ENCODE measurements around the gene CHRM2. TPM values are rescaled to one million over a fixed set of nuclear protein-coding genes. Genes with fewer than 3 reads are reported as not detected.
"Not testable (repeated sequence)": the region's sequence is repeated elsewhere in the genome, so short reads cannot be mapped to it uniquely, and the experiment has no call there.

Gene CHRM2
- not detected for total RNA-seq (ENCODE audit: unreplicated experiment)
- long read RNA-seq, result 0 reads

DNA sequence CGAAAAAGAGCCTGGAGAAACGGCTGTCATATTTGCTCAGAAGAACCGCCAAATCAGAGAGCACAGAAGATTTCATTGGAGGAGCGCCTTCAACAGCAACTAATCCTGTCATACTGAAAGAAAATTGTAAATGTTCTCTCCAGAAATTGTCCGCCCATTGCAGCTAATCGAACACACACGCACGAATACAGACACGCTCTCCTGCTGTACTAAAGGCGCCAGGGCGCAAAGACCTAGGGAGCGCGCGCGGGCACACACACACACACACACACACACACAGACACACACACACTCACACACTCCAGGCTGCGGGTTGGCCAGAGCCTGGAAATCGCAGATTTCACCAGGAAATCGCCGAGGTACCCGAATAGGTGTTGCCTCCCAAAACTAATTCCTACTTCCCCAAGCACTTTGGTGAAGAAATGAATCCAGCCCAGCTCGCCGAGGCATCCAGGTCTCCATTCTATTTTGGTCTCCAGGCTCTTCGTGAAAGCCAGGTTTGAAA is at the start of gene CHRM2:
CHRM2 (plus strand) TSS at position 157 of the 505 bp plus-strand sequence. CDS start 146,214 bp downstream, outside the sequence.
- Mint-ChIP-seq H3K4me3 (ENCODE audit: unreplicated experiment) (peak within 1 kb of the TSS; percentile 93), H3K9me3 (ENCODE audit: unreplicated experiment) (no peaks in the 10 kb centered on the region)

DNA sequence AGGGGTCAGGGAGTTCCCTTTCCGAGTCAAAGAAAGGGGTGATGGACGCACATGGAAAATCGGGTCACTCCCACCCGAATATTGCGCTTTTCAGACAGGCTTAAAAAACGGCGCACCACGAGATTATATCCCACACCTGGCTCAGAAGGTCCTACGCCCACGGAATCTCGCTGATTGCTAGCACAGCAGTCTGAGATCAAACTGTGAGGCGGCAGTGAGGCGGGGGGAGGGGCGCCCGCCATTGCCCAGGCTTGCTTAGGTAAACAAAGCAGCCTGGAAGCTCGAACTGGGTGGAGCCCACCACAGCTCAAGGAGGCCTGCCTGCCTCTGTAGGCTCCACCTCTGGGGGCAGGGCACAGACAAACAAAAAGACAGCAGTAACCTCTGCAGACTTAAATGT is 37.1 kb upstream of the CHRM2 start:
- not testable (repeated sequence) for H3K4me3 Mint-ChIP-seq (ENCODE audit: unreplicated experiment); H3K4me1 Mint-ChIP-seq (ENCODE audit: unreplicated experiment); H3K27me3 Mint-ChIP-seq (ENCODE audit: unreplicated experiment); DNase-seq (ENCODE audit: low spot score); H3K36me3 Mint-ChIP-seq (ENCODE audit: low read depth, unreplicated experiment); H3K9me3 Mint-ChIP-seq (ENCODE audit: unreplicated experiment); H3K27ac Mint-ChIP-seq (ENCODE audit: unreplicated experiment)

More for the DNA sequence above, at the start of gene CHRM2:
- Mint-ChIP-seq H3K27ac (ENCODE audit: unreplicated experiment) (no peak within 1 kb of the TSS), H3K36me3 (ENCODE audit: low read depth, unreplicated experiment) (no peaks in the 10 kb centered on the region), H3K4me1 (ENCODE audit: unreplicated experiment) (peaks cover 10% of the 10 kb centered on the region), H3K27me3 (ENCODE audit: unreplicated experiment) (peaks cover 11% of the 10 kb centered on the region)
- TF ChIP-seq, protein P1, sequence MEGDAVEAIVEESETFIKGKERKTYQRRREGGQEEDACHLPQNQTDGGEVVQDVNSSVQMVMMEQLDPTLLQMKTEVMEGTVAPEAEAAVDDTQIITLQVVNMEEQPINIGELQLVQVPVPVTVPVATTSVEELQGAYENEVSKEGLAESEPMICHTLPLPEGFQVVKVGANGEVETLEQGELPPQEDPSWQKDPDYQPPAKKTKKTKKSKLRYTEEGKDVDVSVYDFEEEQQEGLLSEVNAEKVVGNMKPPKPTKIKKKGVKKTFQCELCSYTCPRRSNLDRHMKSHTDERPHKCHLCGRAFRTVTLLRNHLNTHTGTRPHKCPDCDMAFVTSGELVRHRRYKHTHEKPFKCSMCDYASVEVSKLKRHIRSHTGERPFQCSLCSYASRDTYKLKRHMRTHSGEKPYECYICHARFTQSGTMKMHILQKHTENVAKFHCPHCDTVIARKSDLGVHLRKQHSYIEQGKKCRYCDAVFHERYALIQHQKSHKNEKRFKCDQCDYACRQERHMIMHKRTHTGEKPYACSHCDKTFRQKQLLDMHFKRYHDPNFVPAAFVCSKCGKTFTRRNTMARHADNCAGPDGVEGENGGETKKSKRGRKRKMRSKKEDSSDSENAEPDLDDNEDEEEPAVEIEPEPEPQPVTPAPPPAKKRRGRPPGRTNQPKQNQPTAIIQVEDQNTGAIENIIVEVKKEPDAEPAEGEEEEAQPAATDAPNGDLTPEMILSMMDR (IDR thresholded peaks at IDR 0.05; ENCODE audit: unreplicated experiment), result no peak
- DNase-seq (ENCODE audit: low spot score), result peak; percentile 15

DNA sequence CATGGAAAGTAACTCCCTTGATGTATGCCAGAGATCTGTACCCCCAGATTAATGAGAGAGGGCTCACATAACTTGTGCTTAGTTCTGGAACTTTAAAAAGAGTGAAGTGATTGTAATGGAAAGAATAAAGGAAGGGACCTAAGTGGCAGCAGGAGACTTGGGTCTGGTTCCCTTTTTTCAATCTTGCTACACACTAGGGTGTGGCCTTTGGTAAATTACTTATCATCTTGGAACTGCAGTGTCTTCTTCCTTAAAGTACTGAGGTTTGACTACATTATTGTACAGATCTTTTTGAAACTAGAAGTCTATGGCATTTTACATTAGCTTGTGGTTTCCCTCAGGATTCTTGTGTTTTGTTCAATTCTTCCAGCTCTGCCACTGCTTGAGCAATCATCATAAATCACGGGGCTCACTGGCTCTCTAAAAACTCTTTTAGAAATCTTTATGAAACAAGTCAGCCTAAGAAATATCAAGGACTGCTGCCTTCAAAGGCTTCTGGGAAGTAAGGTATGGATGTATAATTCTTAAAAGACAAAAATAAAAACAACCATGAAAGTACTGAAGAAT is 22.5 kb upstream of the CHRM2 start:
- TF ChIP-seq, protein P1 (IDR thresholded peaks at IDR 0.05; ENCODE audit: unreplicated experiment), result no peak
- Mint-ChIP-seq H3K4me3 (ENCODE audit: unreplicated experiment) (no peak overlapping the region), H3K27ac (ENCODE audit: unreplicated experiment) (no peak overlapping the region), H3K9me3 (ENCODE audit: unreplicated experiment) (no peaks in the 10 kb centered on the region), H3K4me1 (ENCODE audit: unreplicated experiment) (no peaks in the 10 kb centered on the region), H3K36me3 (ENCODE audit: low read depth, unreplicated experiment) (no peaks in the 10 kb centered on the region), H3K27me3 (ENCODE audit: unreplicated experiment) (no peaks in the 10 kb centered on the region)
- no peak for DNase-seq (ENCODE audit: low spot score)

DNA sequence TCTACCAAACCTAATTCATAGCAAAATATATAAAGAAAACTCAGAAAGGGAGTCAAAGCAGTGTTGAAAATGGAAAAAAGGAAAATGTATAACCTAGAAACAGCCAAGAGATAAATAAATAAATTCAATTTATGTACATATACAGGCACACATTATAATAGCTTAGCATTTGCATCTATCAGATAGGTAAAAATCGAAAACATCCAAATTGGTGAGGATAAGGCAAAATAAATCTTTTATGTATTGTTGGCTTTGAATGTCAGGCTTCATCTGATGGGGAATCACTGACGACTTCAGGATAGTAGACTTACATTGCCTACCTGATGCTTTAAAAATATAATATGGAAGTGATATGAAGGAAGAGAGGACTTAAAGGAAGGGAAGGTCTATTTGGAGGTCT is 20.6 kb upstream of the CHRM2 start:
- Mint-ChIP-seq H3K27me3 (ENCODE audit: unreplicated experiment) (no peaks in the 10 kb centered on the region), H3K9me3 (ENCODE audit: unreplicated experiment) (no peaks in the 10 kb centered on the region), H3K4me1 (ENCODE audit: unreplicated experiment) (no peaks in the 10 kb centered on the region), H3K27ac (ENCODE audit: unreplicated experiment) (no peak overlapping the region), H3K4me3 (ENCODE audit: unreplicated experiment) (no peak overlapping the region), H3K36me3 (ENCODE audit: low read depth, unreplicated experiment) (no peaks in the 10 kb centered on the region)
- DNase-seq (ENCODE audit: low spot score), result no peak
- TF ChIP-seq, protein P1 (IDR thresholded peaks at IDR 0.05; ENCODE audit: unreplicated experiment), result no peak

DNA sequence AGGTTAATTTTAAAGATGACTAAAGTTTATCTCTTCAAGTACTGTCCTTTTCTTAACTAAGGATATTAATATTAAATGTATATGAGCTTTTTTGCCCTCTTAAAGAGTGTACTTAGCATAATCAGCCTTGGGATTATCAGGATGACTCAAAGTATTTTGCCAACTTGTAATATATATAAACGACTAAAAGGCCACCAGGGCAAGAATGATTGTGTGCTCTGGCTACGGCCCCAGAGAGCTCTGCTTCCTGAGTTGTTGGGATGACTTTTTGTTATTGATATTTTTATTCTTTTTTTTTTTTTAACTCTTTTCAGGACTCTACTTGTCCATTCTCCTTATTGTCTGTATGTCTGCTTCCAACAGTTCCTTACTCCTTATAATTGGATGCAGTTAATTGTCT is 14.8 kb upstream of the CHRM2 start:
- Mint-ChIP-seq H3K9me3 (ENCODE audit: unreplicated experiment) (no peaks in the 10 kb centered on the region), H3K4me3 (ENCODE audit: unreplicated experiment) (no peak overlapping the region), H3K4me1 (ENCODE audit: unreplicated experiment) (peaks cover 8% of the 10 kb centered on the region), H3K27ac (ENCODE audit: unreplicated experiment) (no peak overlapping the region), H3K27me3 (ENCODE audit: unreplicated experiment) (peaks cover 2% of the 10 kb centered on the region), H3K36me3 (ENCODE audit: low read depth, unreplicated experiment) (no peaks in the 10 kb centered on the region)
- DNase-seq (ENCODE audit: low spot score), result no peak
- TF ChIP-seq, protein P1 (IDR thresholded peaks at IDR 0.05; ENCODE audit: unreplicated experiment), result no peak

Data from endothelial cell (in vitro differentiated cells).